Astrocyte of the cerebellum (primary cell): ENCODE data around the gene TULP3.

Source experiments
- DNase-seq: peaks from one replicate; pipeline ENCODE4 v3.0.0-alpha.2; 2011; ENCODE audit warnings: low read depth
- H3K4me3 ChIP-seq: 2 replicates; pipeline ENCODE4 v1.5.1; 2011; ENCODE audit warnings: mild to moderate bottlenecking, low read depth, low read length, moderate library complexity
- CTCF ChIP-seq: IDR thresholded peaks from 2 replicates; pipeline ENCODE4 v1.5.1; 2012; ENCODE audit warnings: low read length, low read depth, moderate library complexity, mild to moderate bottlenecking; ENCODE audit errors: missing control alignments
- in situ Hi-C: cut with HindIII; loops from 2 replicates; pipeline ENCODE4 v1.10.0; 2017; ENCODE audit warnings: low sequenced_read_pairs

Gene TULP3

DNA sequence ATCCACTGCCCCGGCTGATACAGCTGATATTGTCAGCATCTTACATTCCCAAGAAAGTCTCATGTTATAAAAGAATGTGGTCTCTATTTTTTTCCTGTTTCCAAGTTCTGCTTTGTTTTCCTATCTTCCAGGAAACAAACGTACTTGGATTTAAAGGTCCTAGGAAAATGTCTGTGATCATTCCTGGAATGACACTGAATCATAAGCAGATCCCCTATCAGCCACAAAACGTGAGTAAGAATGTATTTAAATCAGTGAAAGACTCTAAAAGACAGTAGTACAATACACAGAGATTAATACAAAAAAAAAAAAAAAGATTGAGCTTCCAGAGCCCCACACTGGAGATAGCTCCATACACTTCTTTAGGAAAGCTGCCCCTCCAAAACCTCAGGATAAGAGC is 46.8 kb downstream of the TULP3 start:
- no peak for DNase-seq
- in situ Hi-C loops = no loop called here
- no peak overlapping the region for H3K4me3 ChIP-seq
- no peak for TF ChIP-seq CTCF

GRCh38 chr12:2939191-2939590 is 48.5 kb downstream of the TULP3 start:
- H3K4me3 ChIP-seq = no peak overlapping the region
- in situ Hi-C loops = no loop called here
- no peak for DNase-seq
- no peak for TF ChIP-seq CTCF

GRCh38 chr12:2940564-2940963 is 49.9 kb downstream of the TULP3 start:
- in situ Hi-C loops = no loop called here
- H3K4me3 ChIP-seq = no peak overlapping the region
- no peak for DNase-seq
- TF ChIP-seq CTCF = no peak

- TF ChIP-seq CTCF = no peak
- no peak overlapping the region for H3K4me3 ChIP-seq
- in situ Hi-C loops = no loop called here
- no peak for DNase-seq
These were observed 50.8 kb downstream of the TULP3 start for GRCh38 chr12:2941524-2941923.

- DNase-seq = no peak
- H3K4me3 ChIP-seq = no peak overlapping the region
These were observed 53.8 kb downstream of the TULP3 start for GRCh38 chr12:2944401-2945047.

DNA sequence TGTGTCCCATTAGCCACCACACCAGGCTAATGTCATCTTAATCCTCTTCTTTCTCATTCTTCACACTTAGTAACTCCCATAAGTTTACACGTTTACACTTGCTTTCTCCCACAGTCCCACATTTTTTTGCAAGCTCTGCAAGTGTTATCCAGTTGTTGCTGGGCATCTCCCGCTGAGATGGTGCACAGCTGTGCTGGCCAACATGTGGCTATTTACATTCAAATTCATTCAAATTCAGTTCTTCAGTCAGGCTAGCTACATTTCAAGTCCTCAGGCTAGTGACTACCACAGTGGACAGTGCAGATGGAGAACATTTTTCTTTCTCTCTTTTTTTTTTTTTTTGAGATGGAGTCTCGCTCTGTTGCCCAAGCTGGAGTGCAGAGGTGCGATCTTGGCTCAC is 58.7 kb downstream of the TULP3 start:
- in situ Hi-C loops = no loop called here
- no peak overlapping the region for H3K4me3 ChIP-seq
- TF ChIP-seq CTCF = no peak
- DNase-seq = no peak

More at GRCh38 chr12:2944401-2945047, 53.8 kb downstream of the TULP3 start:
- peak; percentile 80 for TF ChIP-seq CTCF
- in situ Hi-C loops = no loop called here
